Activated T-cell treated with anti-CD3 and anti-CD28 coated beads, Interleukin-2, amount 50 U/mL, for 72 hours (primary cell): Measurements from ENCODE around the gene PIPOX. TPM values are rescaled to one million over a fixed set of nuclear protein-coding genes. Genes with fewer than 3 reads are reported as not detected.

Experiments used
- ATAC-seq, 2 donors: fragments of 150-1000 bp; cut with Tn5 transposase; replicated peaks in 1 of 2; 2 replicates each; pipeline ENCODE4 v1.10.0; 2021; ENCODE audit warnings: moderate library complexity in 2 of 2, mild to moderate bottlenecking in 1 of 2
- DNase-seq, 2 donors: peaks; one replicate each; pipeline ENCODE4 v3.0.0; 2021 to 2022; ENCODE audit warnings: mixed read lengths in 1 of 2
- H3K27ac Mint-ChIP-seq: one replicate; pipeline ENCODE4 v1.8.0; 2022; ENCODE audit warnings: mild to moderate bottlenecking, moderate library complexity, mixed read lengths
- H3K27me3 Mint-ChIP-seq: one replicate; pipeline ENCODE4 v1.8.0; 2022; ENCODE audit warnings: low read depth, mixed read lengths
- H3K36me3 Mint-ChIP-seq, 2 donors: one replicate each; pipeline ENCODE4 v1.8.0; 2022; ENCODE audit warnings: mixed read lengths in 2 of 2, mild to moderate bottlenecking in 1 of 2; ENCODE audit not compliant: insufficient read depth in 2 of 2
- H3K4me1 Mint-ChIP-seq: one replicate; pipeline ENCODE4 v1.8.0; 2022; ENCODE audit warnings: low read depth, mixed read lengths
- H3K4me3 Mint-ChIP-seq, 2 donors: one replicate each; pipeline ENCODE4 v1.8.0; 2022; ENCODE audit warnings: mild to moderate bottlenecking in 2 of 2, mixed read lengths in 2 of 2, moderate library complexity in 2 of 2
- H3K9me3 Mint-ChIP-seq, 2 donors: one replicate each; pipeline ENCODE4 v1.8.0; 2022; ENCODE audit warnings: mixed read lengths in 2 of 2
- total RNA-seq, 2 donors: library from RNA; stranded (reverse); gene quantifications; one replicate each; pipeline ENCODE4 v1.2.3, GENCODE V29; 2022

Gene PIPOX
- total RNA-seq, 2 donors from 2014 or later, result 9.4 to 13.7 TPM

- Mint-ChIP-seq H3K36me3 (peaks cover 7 to 8% of the 10 kb centered on the region in 2 donors), H3K4me1 (no peaks in the 10 kb centered on the region), H3K4me3 (no peak overlapping the region), H3K9me3 (peaks cover 6 to 8% of the 10 kb centered on the region in 2 donors), H3K27ac (no peak overlapping the region), H3K27me3 (peaks cover 40% of the 10 kb centered on the region)
- ATAC-seq, result no peak
- DNase-seq, result no peak
Measured at GRCh38 chr17:29032013-29032856, 10.7 kb upstream of the PIPOX start.

- H3K4me1 Mint-ChIP-seq, result no peaks in the 10 kb centered on the region
- H3K9me3 Mint-ChIP-seq, result peaks cover 6 to 8% of the 10 kb centered on the region in 2 donors
- H3K27ac Mint-ChIP-seq, result no peak overlapping the region
- ATAC-seq, result no peak
- DNase-seq, result no peak
- peaks cover 39% of the 10 kb centered on the region for H3K27me3 Mint-ChIP-seq
- H3K4me3 Mint-ChIP-seq, result no peak overlapping the region
- peaks cover 7 to 8% of the 10 kb centered on the region in 2 donors for H3K36me3 Mint-ChIP-seq
Measured at GRCh38 chr17:29032857-29033197, 10.1 kb upstream of the PIPOX start.

GRCh38 chr17:29034510-29034909, 8.4 kb upstream of the PIPOX start:
- DNase-seq (no peak), ATAC-seq (no peak)
- H3K27ac Mint-ChIP-seq, result no peak overlapping the region
- no peak overlapping the region for H3K4me3 Mint-ChIP-seq
- peaks cover 7 to 8% of the 10 kb centered on the region in 2 donors for H3K36me3 Mint-ChIP-seq
- peaks cover 6 to 8% of the 10 kb centered on the region in 2 donors for H3K9me3 Mint-ChIP-seq
- H3K27me3 Mint-ChIP-seq, result peaks cover 39% of the 10 kb centered on the region
- H3K4me1 Mint-ChIP-seq, result no peaks in the 10 kb centered on the region

DNA sequence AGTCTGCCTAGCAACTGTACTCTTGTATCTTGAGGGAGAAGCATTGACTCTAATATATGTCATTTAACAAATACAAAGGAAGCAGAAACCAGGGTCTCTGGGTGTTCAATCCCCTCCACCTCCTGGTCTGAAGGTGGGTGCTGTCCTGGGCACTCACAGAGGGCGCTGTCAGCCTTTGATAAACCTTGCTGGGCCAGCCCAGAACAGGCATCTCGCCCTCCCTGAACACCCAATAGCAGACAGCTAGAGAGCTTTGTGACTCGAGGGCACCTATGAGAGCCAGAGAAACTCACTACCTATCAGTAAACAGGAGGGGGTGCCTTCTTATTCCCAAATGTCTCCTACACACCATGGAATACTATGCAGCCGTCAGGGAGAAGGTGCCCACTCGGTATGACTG, 6.4 kb upstream of the PIPOX start:
- ATAC-seq (no peak), DNase-seq (no peak)
- Mint-ChIP-seq H3K27me3 (peaks cover 33% of the 10 kb centered on the region), H3K4me3 (no peak overlapping the region), H3K27ac (no peak overlapping the region), H3K9me3 (peaks cover 6 to 8% of the 10 kb centered on the region in 2 donors), H3K4me1 (no peaks in the 10 kb centered on the region), H3K36me3 (peaks cover 7 to 8% of the 10 kb centered on the region in 2 donors)

DNA sequence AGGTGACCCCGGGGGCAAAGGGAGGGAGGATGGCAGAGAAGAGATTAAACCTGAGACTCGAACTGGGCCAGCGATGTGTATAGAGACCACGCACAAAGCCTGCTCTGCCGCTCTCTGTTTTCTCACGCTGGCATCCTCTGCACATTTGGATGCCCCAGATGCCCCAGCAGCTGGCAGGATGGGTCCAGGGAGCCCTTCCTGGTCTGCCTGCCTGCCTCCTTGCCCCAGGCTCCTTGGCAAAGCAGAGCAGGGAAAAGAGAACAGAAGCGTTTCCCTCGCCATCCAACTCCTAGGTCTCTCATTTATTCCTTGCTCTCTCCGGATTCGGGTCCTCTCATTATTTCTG, 5.2 kb upstream of the PIPOX start:
- DNase-seq (no peak), ATAC-seq (no peak)
- H3K9me3 Mint-ChIP-seq, result peaks cover 6 to 8% of the 10 kb centered on the region in 2 donors
- peaks cover 7% of the 10 kb centered on the region for H3K4me1 Mint-ChIP-seq
- peaks cover 7 to 8% of the 10 kb centered on the region in 2 donors for H3K36me3 Mint-ChIP-seq
- no peak overlapping the region for H3K4me3 Mint-ChIP-seq
- H3K27me3 Mint-ChIP-seq, result peaks cover 22% of the 10 kb centered on the region
- no peak overlapping the region for H3K27ac Mint-ChIP-seq

GRCh38 chr17:29038085-29038795, 4.7 kb upstream of the PIPOX start:
- no peak for ATAC-seq
- H3K4me3 Mint-ChIP-seq, result no peak overlapping the region
- no peak for DNase-seq
- H3K27ac Mint-ChIP-seq, result no peak overlapping the region
- peaks cover 9% of the 10 kb centered on the region for H3K4me1 Mint-ChIP-seq
- H3K9me3 Mint-ChIP-seq, result peaks cover 6 to 8% of the 10 kb centered on the region in 2 donors
- H3K27me3 Mint-ChIP-seq, result peaks cover 20% of the 10 kb centered on the region
- H3K36me3 Mint-ChIP-seq, result peaks cover 7 to 8% of the 10 kb centered on the region in 2 donors

DNA sequence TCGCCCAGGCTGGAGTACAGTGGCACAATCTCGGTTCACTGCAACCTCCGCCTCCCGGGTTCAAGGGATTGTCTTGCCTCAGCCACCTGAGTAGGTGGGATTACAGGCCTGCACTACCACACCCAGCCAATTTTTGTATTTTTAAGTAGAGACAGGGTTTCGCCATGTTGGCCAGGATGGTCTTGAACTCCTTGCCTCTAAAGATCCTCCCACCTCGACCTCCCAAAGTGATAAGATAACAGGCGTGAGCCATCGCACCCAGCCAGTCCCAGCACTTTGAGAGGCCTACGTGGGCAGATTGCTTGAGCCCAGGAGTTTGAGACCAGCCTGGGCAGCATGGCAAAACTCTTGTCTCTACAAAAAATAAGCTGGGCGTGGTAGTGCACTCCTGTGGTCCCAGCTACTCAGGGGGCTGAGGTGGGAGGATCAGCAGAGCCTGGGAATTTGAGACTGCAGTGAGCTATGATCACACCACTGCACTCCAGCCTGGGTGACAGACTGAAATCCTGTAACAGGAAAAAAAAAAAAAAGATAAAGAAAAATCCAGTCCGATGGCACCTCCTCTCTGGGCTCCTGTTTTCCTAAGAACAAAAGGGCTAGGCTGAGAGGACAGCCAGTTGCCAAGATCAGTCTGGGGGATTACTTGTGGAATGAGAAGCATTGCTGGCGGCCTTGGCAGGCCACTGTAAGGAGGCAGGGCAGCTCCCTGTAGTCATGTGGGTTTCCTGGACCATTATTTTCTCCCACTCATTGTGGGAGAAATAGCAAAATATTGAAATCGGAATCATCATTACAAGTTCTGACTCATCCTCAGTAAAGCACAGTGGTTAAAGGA, 3.0 kb upstream of the PIPOX start:
- DNase-seq, result no peak
- peaks cover 3 to 4% of the 10 kb centered on the region in 2 donors for H3K36me3 Mint-ChIP-seq
- no peak overlapping the region for H3K4me3 Mint-ChIP-seq
- H3K9me3 Mint-ChIP-seq, result peaks cover 2 to 3% of the 10 kb centered on the region in 2 donors
- peaks cover 9% of the 10 kb centered on the region for H3K4me1 Mint-ChIP-seq
- peaks cover 5% of the 10 kb centered on the region for H3K27me3 Mint-ChIP-seq
- ATAC-seq, result no peak
- H3K27ac Mint-ChIP-seq, result no peak overlapping the region

DNA sequence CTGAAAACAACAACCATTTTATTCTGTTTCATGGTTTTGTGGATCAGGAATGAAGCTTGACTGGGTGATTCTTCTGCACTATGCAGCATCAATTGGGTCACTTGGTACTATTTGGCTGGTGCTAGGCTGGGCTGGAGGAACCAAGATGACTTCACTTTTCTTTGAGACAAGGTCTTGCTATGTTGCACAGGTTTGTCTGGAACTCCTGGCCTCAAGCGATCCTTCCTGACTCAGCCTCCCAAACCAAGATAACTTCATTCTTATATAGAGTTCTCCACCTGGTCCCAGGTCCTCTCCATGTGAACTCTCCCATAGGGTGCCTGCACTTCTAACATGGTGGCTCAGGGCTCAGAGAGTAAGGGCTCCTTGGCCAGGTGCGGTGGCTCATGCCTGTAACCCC, 1.9 kb upstream of the PIPOX start:
- Mint-ChIP-seq H3K4me1 (peaks cover 9% of the 10 kb centered on the region), H3K27me3 (peaks cover 3% of the 10 kb centered on the region), H3K4me3 (no peak overlapping the region), H3K9me3 (no peaks in the 10 kb centered on the region), H3K27ac (no peak overlapping the region), H3K36me3 (no peaks in the 10 kb centered on the region)
- ATAC-seq (no peak), DNase-seq (no peak)

DNA sequence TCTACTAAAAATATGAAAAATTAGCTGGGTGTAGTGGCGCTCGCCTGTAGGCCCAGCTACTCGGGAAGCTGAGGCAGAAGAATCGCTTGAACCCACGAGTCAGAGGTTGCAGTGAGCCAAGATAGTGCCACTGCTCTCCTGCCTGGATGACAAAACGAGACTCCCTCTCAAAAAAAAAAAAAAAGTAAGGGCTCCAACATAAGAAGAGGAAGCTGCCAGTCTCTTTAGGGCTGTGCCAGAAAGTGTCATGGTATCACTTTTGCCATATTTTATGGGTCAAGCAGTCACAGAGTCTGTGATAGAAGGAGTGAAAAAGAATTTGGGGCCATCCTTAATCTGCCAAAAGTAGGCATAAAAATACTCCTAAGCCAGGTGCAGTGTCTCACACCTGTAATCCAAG, 1.4 kb upstream of the PIPOX start:
- H3K4me3 Mint-ChIP-seq, result no peak overlapping the region
- H3K27ac Mint-ChIP-seq, result no peak overlapping the region
- H3K36me3 Mint-ChIP-seq, result no peaks in the 10 kb centered on the region
- peaks cover 9% of the 10 kb centered on the region for H3K4me1 Mint-ChIP-seq
- ATAC-seq (no peak), DNase-seq (no peak)
- peaks cover 8% of the 10 kb centered on the region for H3K27me3 Mint-ChIP-seq
- no peaks in the 10 kb centered on the region for H3K9me3 Mint-ChIP-seq

DNA sequence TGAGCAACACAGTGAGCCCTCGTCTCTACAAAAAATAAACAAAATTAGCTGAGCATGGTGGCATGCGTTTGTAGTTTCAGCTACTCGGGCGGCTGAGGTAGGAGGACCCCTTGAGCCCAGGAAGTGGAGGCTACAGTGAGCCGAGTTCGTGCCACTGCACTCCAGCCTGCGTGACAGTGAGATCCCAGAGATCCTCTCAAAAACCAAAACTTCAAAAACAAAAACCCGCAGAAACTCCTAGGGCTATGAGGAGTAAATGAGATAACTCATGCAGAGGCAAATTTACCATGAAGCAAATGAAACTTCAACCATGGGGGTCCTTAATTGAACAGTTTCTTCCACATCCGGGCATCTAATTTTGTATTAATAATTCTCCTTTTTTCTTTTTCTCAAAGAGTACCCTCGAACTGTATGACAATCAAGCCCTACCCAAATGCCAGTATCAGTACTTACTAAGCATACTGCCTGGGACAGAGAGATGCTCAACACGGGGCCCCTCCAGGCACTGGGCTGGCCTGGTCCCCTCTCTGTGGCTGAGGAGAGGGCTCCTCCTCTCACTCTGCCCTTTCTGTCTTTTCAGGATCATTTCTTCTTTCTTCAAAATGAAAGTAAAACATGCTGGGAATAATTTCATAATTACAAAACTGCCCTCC, 789 bp upstream of the PIPOX start:
- peaks cover 9% of the 10 kb centered on the region for H3K4me1 Mint-ChIP-seq
- ATAC-seq (no peak), DNase-seq (no peak)
- no peaks in the 10 kb centered on the region for H3K9me3 Mint-ChIP-seq
- H3K27me3 Mint-ChIP-seq, result peaks cover 11% of the 10 kb centered on the region
- no peak overlapping the region for H3K27ac Mint-ChIP-seq
- no peak overlapping the region for H3K4me3 Mint-ChIP-seq
- no peaks in the 10 kb centered on the region for H3K36me3 Mint-ChIP-seq

DNA sequence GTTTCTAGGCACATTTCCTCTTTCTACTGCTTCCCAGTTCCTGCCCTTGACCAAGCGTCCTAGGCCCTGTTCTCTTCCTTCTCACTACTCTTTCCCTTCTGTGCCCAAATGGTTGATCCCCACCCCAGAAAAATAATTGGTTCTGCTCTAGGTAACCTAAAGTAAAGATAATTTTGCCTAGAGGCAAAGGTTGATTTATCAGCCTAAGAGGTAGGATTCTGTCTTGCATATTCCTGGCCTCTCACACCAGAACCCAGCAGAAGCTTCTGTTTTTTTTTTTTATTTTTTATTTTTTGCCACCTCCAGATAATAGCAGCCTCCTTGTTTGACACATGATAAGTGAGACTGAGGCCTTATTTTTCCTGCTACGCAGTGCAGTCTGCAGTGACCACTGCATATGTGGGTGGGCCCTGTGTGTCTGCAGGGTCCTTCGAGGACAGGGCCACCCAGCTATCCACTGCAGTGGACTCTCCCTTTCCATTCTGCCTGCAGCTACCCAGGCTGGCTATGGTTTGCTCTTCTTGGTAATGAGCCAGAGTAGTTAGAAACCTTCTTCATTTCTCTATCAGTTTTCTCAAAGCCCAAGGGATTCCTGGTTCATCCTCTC, 701 bp downstream of the PIPOX start:
- peaks cover 14% of the 10 kb centered on the region for H3K4me1 Mint-ChIP-seq
- ATAC-seq, result no peak
- no peak overlapping the region for H3K4me3 Mint-ChIP-seq
- H3K27ac Mint-ChIP-seq, result peak overlapping the region; percentile 21
- no peak for DNase-seq
- H3K9me3 Mint-ChIP-seq, result no peaks in the 10 kb centered on the region
- H3K36me3 Mint-ChIP-seq, result no peaks in the 10 kb centered on the region
- H3K27me3 Mint-ChIP-seq, result peaks cover 15% of the 10 kb centered on the region

DNA sequence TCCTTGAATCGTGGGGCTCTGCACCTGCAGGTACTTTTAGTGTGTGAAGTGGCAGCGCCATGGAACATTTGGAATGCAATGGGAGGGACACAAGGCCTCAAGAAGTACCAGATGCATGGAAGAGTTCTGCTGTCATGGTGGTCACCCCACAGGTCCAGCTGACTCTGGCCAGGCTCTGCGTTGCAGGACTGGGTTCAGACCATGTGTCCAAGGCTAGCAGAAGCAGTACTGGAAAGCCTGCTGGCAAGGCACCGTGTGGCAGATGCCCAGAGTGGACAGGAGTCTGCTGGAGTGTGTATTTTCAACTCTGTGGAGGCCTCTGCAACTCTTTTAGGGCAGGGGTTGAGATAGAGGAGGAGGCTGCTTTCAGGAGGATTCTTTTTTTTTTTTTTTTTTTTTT, 2.1 kb downstream of the PIPOX start:
- no peaks in the 10 kb centered on the region for H3K9me3 Mint-ChIP-seq
- no peak overlapping the region for H3K4me3 Mint-ChIP-seq
- H3K36me3 Mint-ChIP-seq, result no peaks in the 10 kb centered on the region
- peaks cover 29% of the 10 kb centered on the region for H3K27me3 Mint-ChIP-seq
- DNase-seq, result no peak
- no peak for ATAC-seq
- no peak overlapping the region for H3K27ac Mint-ChIP-seq
- H3K4me1 Mint-ChIP-seq, result peaks cover 18% of the 10 kb centered on the region
